B cell (primary cell): Measurements from ENCODE around the gene HOXB6. TPM values are rescaled to one million over a fixed set of nuclear protein-coding genes. Genes with fewer than 3 reads are reported as not detected.

ENCODE experiments used
- ATAC-seq: fragments of 200-7000 bp; cut with Tn5 transposase; one replicate; pipeline ENCODE4 v1.10.0; 2021; ENCODE audit warnings: low read depth, mild to moderate bottlenecking, moderate number of reproducible peaks, moderate library complexity
- CTCF ChIA-PET: fragments of 350-600 bp; sonication (Branson Sonifier 250); formaldehyde crosslinking; loops from one replicate; lab custom pipeline; 2021; ENCODE audit warnings: antibody characterized with exemption, inconsistent platforms; lab: Charles Lee
- POLR2A ChIA-PET: fragments of 350-600 bp; sonication (Branson Sonifier 250); formaldehyde crosslinking; loops from one replicate; lab custom pipeline; 2021; ENCODE audit warnings: antibody characterized with exemption; lab: Charles Lee
- DNase-seq: peaks from one replicate; pipeline ENCODE4 v3.0.0; 2013
- H2AFZ ChIP-seq: 2 replicates; pipeline ENCODE4 v1.6.1; 2012; ENCODE audit warnings: mild to moderate bottlenecking, low read depth, low read length; ENCODE audit not compliant: insufficient read depth, poor library complexity, severe bottlenecking
- H3K27ac ChIP-seq, 2 donors: 1 replicate in 1 of 2; 2 replicates in 1 of 2; pipeline ENCODE4 v1.5.1; 2012 to 2013; ENCODE audit warnings: low read length in 2 of 2, mild to moderate bottlenecking in 2 of 2, moderate library complexity in 1 of 2
- H3K27me3 ChIP-seq, 4 experiments: fragments of 200-600 bp in 1 of 4; sonication (generic) in 1 of 4; replicated peaks in 1 of 4; 1 replicate in 2 of 4; 2 replicates in 2 of 4; pipeline versions ENCODE4 v1.6.1 to v1.7.0; 2013 to 2016; ENCODE audit warnings: low read length in 3 of 4, mild to moderate bottlenecking in 2 of 4, mixed read lengths in 1 of 4, moderate library complexity in 1 of 4; ENCODE audit not compliant: insufficient read depth in 4 of 4, control insufficient read depth in 3 of 4; ENCODE audit errors: control extremely low read depth in 1 of 4
- H3K36me3 ChIP-seq, 2 experiments: replicated peaks in 1 of 2; 1 replicate in 1 of 2; 2 replicates in 1 of 2; pipeline versions ENCODE4 v1.6.1 to v1.7.1; 2013; ENCODE audit warnings: low read length in 1 of 2; ENCODE audit not compliant: insufficient read depth in 2 of 2, control insufficient read depth in 1 of 2; ENCODE audit errors: control extremely low read depth in 1 of 2, extremely low read depth in 1 of 2
- H3K4me1 ChIP-seq, 2 donors: fragments of 200-600 bp in 1 of 2; sonication (generic) in 1 of 2; 1 replicate in 1 of 2; 2 replicates in 1 of 2; pipeline versions ENCODE4 v1.5.1 to v1.6.1; 2013 to 2017; ENCODE audit warnings: low read length in 2 of 2; ENCODE audit not compliant: control insufficient read depth in 2 of 2, insufficient read depth in 2 of 2
- H3K4me2 ChIP-seq: replicated peaks from 2 replicates; pipeline ENCODE3; 2012; ENCODE audit warnings: mild to moderate bottlenecking, low read depth, low read length; ENCODE audit not compliant: poor library complexity, severe bottlenecking
- H3K4me3 ChIP-seq, 5 experiments: fragments of 200-600 bp in 1 of 5; sonication (generic) in 1 of 5; 1 replicate in 3 of 5; 2 replicates in 2 of 5; pipeline versions ENCODE4 v1.5.1 to v1.7.0; 2011 to 2016; ENCODE audit warnings: low read length in 4 of 5, mild to moderate bottlenecking in 4 of 5, low read depth in 2 of 5, control low read depth in 1 of 5, moderate library complexity in 1 of 5; ENCODE audit not compliant: insufficient read depth in 1 of 5; ENCODE audit errors: control extremely low read depth in 1 of 5, extremely low read depth in 1 of 5
- H3K79me2 ChIP-seq: fragments of 200-600 bp; sonication (generic); one replicate; pipeline ENCODE4 v1.6.0; 2016; ENCODE audit warnings: low read length; ENCODE audit not compliant: control insufficient read depth, insufficient read depth
- H3K9ac ChIP-seq: fragments of 200-600 bp; sonication (generic); 2 replicates; pipeline ENCODE4 v1.6.1; 2017; ENCODE audit warnings: mild to moderate bottlenecking, low read length, moderate library complexity
- H3K9me3 ChIP-seq, 3 donors: one replicate each; pipeline versions ENCODE4 v1.6.1 to v1.7.1; 2013; ENCODE audit warnings: low read length in 2 of 3; ENCODE audit not compliant: control insufficient read depth in 2 of 3, insufficient read depth in 1 of 3; ENCODE audit errors: control extremely low read depth in 1 of 3
- H4K20me1 ChIP-seq: 2 replicates; pipeline ENCODE4 v1.6.0; 2012; ENCODE audit warnings: mild to moderate bottlenecking, low read length; ENCODE audit not compliant: insufficient read depth, control insufficient read depth, poor library complexity, severe bottlenecking
- H3K27ac Mint-ChIP-seq: one replicate; pipeline ENCODE4 v1.8.0; 2021; ENCODE audit warnings: mixed read lengths
- H3K27me3 Mint-ChIP-seq: one replicate; pipeline ENCODE4 v1.8.0; 2021; ENCODE audit warnings: mixed read lengths
- H3K4me1 Mint-ChIP-seq: one replicate; pipeline ENCODE4 v1.8.0; 2021; ENCODE audit warnings: mixed read lengths
- H3K4me3 Mint-ChIP-seq: one replicate; pipeline ENCODE4 v1.8.0; 2021; ENCODE audit warnings: mixed read lengths
- H3K9me3 Mint-ChIP-seq: one replicate; pipeline ENCODE4 v1.8.0; 2022; ENCODE audit warnings: mixed read lengths; ENCODE audit not compliant: insufficient read depth
- CTCF ChIP-seq: fragments of 200-600 bp; IDR thresholded peaks from one replicate; pipeline ENCODE4 v1.8.0; 2022; ENCODE audit warnings: antibody characterized with exemption, mild to moderate bottlenecking
- EZH2 ChIP-seq: IDR thresholded peaks from 2 replicates; pipeline ENCODE4 v1.6.1; 2012; ENCODE audit warnings: borderline replicate concordance, low read depth, mild to moderate bottlenecking, moderate library complexity, low read length; ENCODE audit not compliant: insufficient read depth, poor library complexity, severe bottlenecking
- WGBS: methylation state at CpG from one replicate; pipeline ENCODE4 v1.1.5; 2013; ENCODE audit warnings: missing lambda C conversion rate; ENCODE audit not compliant: insufficient coverage; 5-methylcytosine and 5-hydroxymethylcytosine counted together
- intact Hi-C: fragments of 100-400 bp; cut with micrococcal nuclease; formaldehyde crosslinking; loops from one replicate; pipeline ENCODE4 v1.10.0; 2022
- polyA plus RNA-seq: library from polyadenylated mRNA; depleted of rRNA; stranded (reverse); fragments of >200 nt; gene quantifications from 2 replicates; pipeline ENCODE4 v1.2.3, GENCODE V29; 2012
- total RNA-seq, 2 donors: library from RNA; stranded (reverse); fragments of 120-200 nt in 1 of 2; gene quantifications; 1 replicate in 1 of 2; 2 replicates in 1 of 2; pipeline versions ENCODE4 v1.2.3 to v1.2.4, GENCODE V29; 2013 to 2022

The HOXB6 gene
- total and polyA plus RNA-seq, 2 donors (not counting 1 experiment from before 2014, with no cell fraction given): 0.10 TPM; not detected in 1

GRCh38 chr17:48603959-48604769, 622 bp downstream of the HOXB6 start:
- H2AFZ ChIP-seq: no peak overlapping the region
- H3K4me1 ChIP-seq: peaks cover 7 to 13% of the 10 kb centered on the region in 2 donors
- ChIA-PET POLR2A (no interaction called here), CTCF (interaction anchor here (0.6 to 0.7 kb wide), 3 partner anchors 91 to 924 kb away, joined by 3 to 4 read pairs (median 4); no protein-coding TSS in a partner anchor)
- WGBS: 43% methylated on average over 9 of the region's 21 CpGs
- H3K4me3 ChIP-seq: no peak overlapping the region
- no peak overlapping the region for H3K4me3 Mint-ChIP-seq
- peaks cover 7% of the 10 kb centered on the region for H3K4me1 Mint-ChIP-seq
- intact Hi-C loops: no loop called here
- H3K9me3 Mint-ChIP-seq: no peaks in the 10 kb centered on the region
- H3K27ac Mint-ChIP-seq: no peak overlapping the region
- DNase-seq (no peak), ATAC-seq (no peak)
- no peak overlapping the region for H3K9ac ChIP-seq
- H3K27me3 ChIP-seq: peaks cover 2 to 89% (median 69%) of the 10 kb centered on the region in 4 experiments
- H3K4me2 ChIP-seq: no peak overlapping the region
- TF ChIP-seq CTCF (no peak), EZH2 (no peak)
- no peaks in the 10 kb centered on the region for H4K20me1 ChIP-seq
- no peaks in the 10 kb centered on the region for H3K79me2 ChIP-seq
- no peak overlapping the region for H3K27ac ChIP-seq
- no peaks in the 10 kb centered on the region for H3K36me3 ChIP-seq
- H3K27me3 Mint-ChIP-seq: peaks cover 76% of the 10 kb centered on the region
- H3K9me3 ChIP-seq: peaks cover 0 to 22% (median 0%) of the 10 kb centered on the region in 3 donors
